Heart left ventricle (tissue), 13 donors: ENCODE results near the gene ADAMTS12.

ENCODE experiments used
- CTCF ChIP-seq, 12 donors: fragments of 200-600 bp; sonication (generic) in 4 of 12; IDR thresholded peaks; one replicate each; pipeline versions ENCODE4 v1.5.0 to v1.8.0; 2018 to 2022; ENCODE audit warnings: antibody characterized with exemption in 12 of 12, mild to moderate bottlenecking in 5 of 12
- POLR2A ChIP-seq, 2 donors: fragments of 450-650 bp; IDR thresholded peaks; one replicate each; pipeline ENCODE4 v1.6.1; 2017; ENCODE audit warnings: antibody characterized with exemption in 2 of 2, mild to moderate bottlenecking in 2 of 2, moderate library complexity in 2 of 2
- donor health status: ischemic (EF 13 %, LVEDD 7.1; RV severe dilation, severe dysfunction).
- donor health status: DM: no; HTN: yes; CAD: no.
- donor health status: DM: no; HTN: no; CAD: no.
- donor health status: ischemic (EF 25% LVEDD 6.9; RV normal size, moderate dysfunction).
- donor health status: ischemic (EF 25% LVEDD 5.7; RV mildly dilated, moderate dysfunction).
- donor health status: ischemic (EF 35%, LVEDD 5.7; RV mildly dilated, moderate dysfunction).
- donor health status: nonischemic (EF 11% LVEDD 7.7; RV severe dilation, severe dysfunction).
- donor health status: DM: yes; HTN: yes; CAD: no.
- donor health status: PGD.
- donor health status: ischemic (EF 29% LVEDD 5.4; RV normal size, mild dysfunction).
- donor health status: nonischemic (EF 23%, LVEDD 6.1; RV moderate dilation, normal function).

GRCh38 chr5:33491941-33492340, 399.8 kb downstream of the ADAMTS12 start:
- TF ChIP-seq POLR2A (IDR thresholded peaks at IDR 0.05) (no peak), CTCF (IDR thresholded peaks at IDR 0.05) (no peak)
